Measurements from ENCODE around the gene TSPAN18.

Gene TSPAN18, protein sequence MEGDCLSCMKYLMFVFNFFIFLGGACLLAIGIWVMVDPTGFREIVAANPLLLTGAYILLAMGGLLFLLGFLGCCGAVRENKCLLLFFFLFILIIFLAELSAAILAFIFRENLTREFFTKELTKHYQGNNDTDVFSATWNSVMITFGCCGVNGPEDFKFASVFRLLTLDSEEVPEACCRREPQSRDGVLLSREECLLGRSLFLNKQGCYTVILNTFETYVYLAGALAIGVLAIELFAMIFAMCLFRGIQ

DNA sequence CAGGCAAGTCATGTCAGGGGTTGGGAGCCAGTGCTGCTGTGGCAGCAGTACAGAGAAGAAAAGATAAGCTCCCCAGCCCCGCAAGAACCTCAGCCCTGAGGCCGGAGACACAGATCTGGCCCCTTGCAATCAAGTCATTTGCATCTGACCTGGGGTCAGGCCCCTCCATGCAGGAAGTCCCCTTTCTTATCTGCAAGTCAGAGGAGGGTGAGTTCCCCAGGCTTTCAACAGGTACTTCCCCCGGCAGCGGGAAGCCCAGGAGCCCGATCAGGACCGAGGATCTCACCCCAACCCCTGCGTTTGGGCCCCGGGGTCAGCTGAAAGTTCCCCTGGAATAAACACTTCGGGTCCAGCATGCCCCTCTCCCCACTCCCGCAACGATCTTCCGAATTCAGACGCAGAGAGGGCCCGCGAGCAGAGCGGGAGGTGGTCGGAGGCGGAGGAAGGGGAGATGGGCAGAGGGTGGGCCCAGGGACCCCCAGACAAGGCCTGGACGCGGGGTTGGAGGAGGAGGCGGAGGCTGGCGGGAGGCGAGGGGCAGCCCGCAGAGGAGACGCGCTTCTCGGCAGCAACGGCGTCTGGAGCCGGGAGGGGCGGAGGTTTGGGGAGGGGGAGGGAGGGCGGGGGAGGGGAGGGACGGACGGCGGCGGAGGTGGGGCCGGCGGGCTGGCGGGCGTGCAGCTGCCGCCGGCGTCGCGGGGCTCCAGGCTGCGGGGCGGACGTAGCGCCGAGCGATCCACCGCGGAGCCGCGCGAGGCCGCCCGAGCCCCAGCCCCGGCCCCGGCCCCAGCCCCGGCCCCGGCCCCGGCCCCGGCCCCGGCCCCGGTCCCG, at the start of gene TSPAN18:
TSS of gene TSPAN18 (plus strand) at position 680 of the 831 bp plus-strand sequence. CDS start 179,455 bp downstream, outside the sequence.
- DNase-seq (ENCODE audit: low read depth in 2 of 2): peak in 1 of 2 donors; percentile 4

DNA sequence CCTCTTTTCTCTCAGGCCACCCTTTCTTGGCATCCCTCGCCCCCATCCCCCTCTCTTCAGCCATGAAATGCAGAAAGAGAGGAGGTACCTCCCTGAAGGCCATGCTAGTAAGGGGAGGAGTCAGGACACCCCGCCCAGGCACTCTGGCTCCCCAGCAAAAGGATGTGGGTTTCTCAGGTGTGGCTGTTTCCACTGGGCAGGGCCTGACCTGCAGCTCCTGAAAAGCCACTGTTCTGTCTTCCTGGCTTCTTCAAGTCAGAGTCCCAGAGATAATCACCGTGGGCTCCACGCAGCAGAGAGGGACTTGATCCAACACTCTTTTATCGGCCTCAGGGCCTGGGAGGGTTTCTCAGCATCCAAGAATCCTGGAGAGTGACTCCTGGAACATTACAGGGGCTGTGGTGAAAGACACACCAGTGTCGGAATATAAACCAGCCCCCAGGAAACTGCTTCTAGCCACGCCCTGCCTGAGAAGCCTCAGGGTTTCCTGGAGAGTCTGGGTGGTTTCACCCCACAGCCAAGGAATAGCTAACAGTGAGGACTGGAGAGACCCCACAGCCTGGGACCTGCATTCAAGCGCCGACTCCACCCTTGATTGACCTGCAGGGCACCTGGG, 45.7 kb upstream of the TSPAN18 start:
- DNase-seq (ENCODE audit: low read depth in 2 of 2): no peak

DNA sequence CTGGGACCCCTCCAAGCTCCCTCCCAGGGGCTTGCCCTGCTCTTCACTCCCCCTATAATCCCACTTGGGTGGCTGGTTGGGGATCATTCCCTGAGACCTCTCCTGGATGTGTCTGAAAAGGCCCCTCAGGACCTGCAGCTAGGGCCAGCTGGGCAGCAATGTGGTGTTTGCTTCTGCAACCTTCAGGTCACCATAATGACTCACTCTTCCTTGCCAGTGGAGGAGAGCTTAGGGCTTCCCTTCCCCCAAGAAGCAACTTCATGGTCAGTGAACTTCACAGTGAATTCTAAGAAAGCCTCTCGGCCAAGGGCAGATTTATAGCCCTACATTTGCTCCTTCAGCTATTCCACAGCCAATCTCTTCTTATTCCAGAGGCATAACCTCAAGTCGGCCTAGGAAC, 45.1 kb upstream of the TSPAN18 start:
- no peak for DNase-seq (ENCODE audit: low read depth in 2 of 2)

DNA sequence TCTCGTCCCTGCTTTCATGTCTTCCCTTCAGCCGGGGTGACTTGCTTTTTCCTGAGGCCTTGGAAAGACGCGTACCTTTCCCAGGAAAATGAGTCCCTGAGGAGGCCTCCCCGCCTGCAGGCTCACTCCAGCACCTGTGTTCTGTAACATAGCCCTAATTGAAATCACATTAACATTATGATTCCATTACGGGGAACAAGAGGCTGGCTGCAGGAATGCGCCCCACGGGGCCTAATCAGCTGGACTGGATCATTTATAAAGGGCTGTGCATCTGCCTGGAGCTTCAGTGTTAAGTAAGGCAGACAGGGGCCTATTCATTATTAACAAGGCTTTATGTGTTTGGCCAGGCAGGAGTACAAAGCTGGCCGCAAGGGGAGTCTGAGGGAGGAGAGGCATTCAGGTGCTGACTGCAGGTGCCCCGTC, 41.9 kb upstream of the TSPAN18 start:
- no peak for DNase-seq (ENCODE audit: low read depth in 2 of 2)

DNA sequence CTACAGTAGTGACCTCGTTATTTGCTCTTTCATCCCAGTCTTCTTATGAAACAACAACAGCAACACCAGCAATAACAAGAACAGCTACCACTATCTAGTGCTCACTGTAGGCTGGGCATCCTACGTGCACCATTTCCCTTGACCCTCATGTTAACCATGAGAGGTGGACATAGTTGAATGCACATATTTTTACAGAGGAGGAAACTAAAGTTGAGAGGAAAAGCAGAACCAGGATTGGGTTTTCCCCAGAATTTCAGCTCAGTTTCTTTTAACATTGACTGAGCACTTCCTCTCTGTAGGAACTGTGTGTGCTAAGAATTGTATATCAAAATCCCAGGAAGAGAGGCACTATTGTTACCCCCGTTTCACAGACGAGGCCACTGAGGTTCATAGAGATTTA, 39.4 kb upstream of the TSPAN18 start:
- no peak for DNase-seq (ENCODE audit: low read depth in 2 of 2)

DNA sequence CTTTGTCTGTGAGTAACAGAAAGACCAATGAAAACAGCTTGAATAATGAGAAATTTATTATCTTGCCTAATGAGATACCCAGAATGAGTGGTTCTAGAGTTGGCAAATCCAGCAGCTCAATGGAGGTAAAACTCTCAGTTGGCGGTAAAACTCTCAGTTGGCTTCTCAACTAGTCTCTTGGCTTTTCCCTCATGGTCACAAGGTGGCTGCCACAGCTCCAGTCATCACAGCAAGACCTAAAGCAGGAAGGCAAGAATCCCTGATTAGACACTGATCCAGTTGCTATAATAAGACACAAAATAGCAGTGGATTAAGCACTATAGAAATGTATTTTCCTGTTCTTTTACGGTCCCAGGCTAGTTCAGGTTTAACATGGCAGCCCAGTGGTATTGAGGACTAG, 37.5 kb upstream of the TSPAN18 start:
- DNase-seq (ENCODE audit: low read depth in 2 of 2): no peak

DNA sequence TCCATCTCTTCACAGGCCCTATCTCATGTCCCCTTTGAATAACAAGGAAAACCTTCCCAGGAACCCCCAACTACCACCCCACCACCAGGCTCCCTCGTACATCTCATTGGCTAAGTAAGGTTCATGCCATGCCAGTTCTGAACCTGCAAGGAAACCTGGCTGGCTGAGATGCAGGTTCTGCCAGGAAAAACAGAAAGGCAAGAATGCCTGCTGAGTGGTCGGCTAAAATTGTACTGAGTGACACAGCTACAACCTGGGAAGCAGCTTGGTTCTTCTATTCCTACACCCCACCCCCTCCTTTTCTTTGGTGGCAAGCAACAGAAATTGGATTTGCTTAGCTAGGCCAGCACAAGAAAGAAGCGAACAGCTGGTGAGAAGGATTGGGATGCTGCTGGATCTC, 36.1 kb upstream of the TSPAN18 start:
- no peak for DNase-seq (ENCODE audit: low read depth in 2 of 2)

DNA sequence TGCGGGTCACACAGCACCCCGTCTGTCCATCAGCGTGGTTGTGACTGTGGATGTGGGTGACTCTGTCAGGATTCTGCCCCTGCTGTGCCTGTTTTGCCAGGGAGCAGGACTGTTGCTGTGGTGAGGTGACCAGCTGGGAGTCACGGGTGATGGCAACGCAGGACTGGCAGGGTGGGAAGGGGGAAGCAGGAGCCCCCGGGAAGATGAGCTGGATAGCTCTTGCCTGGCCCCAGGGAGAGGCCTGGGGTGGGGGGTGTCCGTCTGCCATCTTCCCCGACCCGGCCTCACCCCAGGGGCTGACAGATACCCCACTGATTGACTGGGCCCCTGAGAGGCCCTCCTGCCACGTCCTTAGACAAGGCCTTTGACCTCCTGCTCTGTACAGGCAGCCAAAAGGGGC, 34.3 kb upstream of the TSPAN18 start:
- no peak for DNase-seq (ENCODE audit: low read depth in 2 of 2)

DNA sequence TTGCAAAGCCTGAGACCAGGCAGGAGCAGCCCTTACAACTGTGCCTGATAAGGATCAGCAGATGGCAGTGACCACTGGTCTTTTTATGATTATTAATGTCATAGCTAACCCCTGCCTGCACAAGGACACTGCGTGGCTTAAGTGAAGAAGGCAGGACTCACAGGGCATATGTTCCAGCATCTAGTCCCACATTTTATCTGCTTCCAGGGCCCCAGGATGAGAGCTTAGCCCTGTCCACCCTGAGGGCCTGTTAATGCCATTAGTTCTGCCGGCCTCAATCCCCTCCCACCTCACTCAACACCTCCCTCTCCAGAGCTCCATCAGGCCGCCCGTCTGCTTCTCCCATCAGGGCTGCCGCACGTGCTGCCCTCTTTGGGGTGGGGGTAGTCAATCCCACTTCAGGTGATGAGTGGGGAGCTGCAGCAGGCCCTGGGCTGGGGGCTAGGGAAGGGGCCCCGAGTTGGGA, 33.1 kb upstream of the TSPAN18 start:
- DNase-seq (ENCODE audit: low read depth in 2 of 2): no peak

DNA sequence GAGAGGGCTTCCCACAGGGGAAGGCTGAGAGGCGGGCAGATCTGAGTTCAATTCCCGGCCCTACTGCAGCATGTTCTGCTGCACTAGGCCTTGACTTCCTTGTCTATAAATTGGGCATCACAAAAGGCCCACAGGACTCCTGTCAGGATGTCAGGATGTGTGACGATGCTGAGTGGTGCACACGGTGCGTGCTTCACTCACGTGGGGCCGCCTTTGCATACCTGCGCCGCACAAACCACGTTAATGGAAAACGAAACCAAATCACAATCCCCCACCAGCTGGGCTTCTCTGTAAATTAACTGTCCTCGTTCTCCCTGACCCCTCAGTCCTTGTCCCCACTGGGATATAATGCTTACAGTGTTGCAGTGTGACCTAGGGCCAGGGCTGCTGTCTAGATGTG, 32.3 kb upstream of the TSPAN18 start:
- no peak for DNase-seq (ENCODE audit: low read depth in 2 of 2)

DNA sequence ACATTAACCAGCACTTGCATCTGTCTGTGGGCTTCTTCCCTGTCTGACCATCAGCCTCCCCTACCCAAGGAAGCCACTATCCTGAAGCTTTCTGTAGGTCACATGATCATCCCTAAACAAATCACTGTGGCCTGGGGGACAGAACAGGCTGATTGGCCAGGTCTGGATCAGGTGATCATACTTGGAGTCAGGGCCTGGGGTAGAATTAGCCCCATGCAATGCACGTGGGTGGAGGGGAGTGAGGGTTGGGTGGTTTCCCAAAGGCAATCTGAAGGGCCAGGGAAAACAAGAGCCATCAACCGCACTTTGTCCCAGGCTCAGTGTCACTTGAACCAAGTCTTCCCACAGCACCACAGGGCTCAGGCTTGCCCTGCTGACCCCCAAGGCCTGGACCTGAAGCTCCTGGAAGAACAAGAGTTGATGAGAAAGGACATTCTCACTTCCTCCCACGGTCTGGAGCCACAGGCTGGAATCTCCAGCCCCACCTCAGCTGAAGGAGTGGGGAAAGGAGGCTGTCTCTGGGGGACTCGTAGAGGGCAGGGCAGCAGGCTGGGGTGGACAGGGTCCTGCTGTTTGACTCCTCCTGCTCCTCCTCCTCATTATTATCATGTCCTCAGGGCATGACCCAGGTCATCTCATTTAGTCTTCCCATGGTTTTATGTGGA, 31.5 kb upstream of the TSPAN18 start:
- no peak for DNase-seq (ENCODE audit: low read depth in 2 of 2)

DNA sequence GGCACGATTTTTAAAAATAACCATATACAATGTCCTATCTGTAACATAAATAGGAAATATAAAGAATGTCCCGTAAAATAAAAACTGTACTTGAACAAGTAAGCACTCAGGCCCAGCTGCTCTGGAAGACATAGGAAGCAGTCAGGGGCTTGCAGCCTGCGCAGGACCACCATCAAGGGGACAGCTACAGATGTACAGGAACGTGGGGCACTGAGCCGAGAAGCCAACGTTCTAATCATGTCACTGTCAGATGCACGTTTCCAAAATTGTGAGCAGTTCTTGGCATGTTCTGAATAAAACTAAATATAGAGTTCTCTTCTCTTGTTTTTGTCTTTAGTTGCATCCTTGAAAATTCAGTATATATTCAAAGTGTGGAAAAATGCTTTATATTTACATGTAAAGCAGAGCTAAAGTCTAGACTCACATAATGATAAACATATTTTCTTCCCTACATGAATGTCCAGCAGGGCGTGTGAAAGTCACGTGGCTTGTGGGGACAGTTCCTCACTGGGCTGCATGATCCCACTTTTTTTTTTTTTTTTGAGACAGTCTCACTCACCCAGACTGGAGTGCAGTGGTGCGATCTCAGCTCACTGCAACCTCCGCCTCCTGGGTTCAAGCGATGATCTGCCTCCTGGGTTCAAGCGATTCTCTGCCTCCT, 28.4 kb upstream of the TSPAN18 start:
- no peak for DNase-seq (ENCODE audit: low read depth in 2 of 2)

DNA sequence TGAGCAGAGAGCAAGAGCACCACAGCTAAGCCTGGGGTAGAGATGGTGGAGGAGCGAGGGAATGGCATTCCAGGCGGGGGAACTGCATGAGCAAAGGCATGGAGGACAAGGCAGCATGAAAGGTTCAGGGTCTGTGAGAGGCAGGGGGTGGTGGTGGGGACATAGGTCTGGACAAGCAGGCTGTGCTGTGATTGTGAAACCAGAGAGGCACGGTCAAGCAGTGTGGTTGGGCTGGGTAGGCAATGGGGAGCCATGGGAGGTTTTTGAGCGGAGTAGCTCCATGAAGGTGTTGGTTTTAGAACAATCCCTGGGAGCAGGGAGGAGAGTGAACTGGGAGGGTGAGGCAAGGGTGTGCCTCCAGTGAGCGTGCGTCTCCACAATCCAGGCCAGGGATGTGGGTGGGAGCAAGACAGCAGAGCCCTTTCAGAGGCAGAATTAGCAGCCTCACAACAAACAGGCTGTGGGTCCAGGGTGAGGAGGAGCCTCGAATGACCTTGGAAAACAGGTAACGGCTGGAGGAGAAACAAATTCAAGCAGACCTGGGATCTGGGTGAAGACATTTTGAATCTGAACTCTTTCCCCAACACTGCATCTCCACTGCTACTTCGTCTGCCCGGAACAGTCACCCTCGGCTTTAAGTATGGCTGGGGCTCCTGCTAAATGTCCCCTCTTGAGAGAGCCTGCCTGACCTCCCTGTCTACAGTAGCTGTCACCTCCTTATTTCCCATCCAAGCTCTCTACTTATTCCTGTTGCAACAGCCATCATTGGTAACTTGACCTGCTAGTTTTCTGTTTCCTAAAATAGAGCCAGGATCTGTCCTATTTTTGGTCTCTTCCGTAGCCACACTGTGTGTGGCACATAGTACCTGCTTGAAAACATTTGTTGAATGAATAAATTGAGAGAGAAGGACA, 27.0 kb upstream of the TSPAN18 start:
- no peak for DNase-seq (ENCODE audit: low read depth in 2 of 2)

DNA sequence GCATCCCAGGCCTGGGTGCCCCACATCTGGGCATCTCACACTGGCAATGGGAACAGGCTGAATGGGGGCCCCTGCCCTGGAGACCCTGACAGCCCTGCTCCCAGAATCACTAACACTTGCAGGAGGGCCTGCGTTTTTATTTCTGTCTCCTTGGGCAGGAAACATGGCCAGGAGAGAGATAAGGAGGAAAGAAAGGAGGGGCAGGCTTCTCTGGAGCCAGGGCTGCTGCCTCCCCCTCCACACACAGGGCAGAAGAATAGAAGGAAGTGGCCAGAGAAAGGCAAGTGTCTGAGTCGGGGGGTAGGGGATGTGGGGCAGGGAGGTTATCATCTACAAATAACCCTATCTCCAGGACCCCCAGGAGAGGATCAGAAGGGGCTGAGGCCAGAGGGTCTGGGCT, 25.5 kb upstream of the TSPAN18 start:
- DNase-seq (ENCODE audit: low read depth in 2 of 2): no peak

DNA sequence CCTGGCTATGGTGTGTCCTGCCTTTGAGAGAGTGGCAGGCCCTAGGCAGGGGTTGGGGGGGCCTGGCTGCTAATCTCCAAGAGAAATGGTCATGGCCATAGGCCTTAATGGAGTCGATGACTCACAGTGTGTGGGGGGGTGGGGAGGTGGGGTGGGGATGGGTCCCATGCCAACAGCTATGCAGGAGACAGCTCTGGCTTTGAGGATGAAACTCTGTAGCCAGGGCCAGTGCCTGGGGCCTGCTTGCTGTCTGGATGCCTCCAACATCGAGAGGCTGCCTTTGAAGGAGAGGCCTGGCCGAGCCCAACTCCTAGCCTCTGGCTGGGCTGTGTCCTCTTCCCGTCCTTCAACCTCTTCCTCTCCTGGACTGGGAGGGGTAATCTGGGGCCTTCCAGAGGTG, 23.9 kb upstream of the TSPAN18 start:
- DNase-seq (ENCODE audit: low read depth in 2 of 2): no peak

DNA sequence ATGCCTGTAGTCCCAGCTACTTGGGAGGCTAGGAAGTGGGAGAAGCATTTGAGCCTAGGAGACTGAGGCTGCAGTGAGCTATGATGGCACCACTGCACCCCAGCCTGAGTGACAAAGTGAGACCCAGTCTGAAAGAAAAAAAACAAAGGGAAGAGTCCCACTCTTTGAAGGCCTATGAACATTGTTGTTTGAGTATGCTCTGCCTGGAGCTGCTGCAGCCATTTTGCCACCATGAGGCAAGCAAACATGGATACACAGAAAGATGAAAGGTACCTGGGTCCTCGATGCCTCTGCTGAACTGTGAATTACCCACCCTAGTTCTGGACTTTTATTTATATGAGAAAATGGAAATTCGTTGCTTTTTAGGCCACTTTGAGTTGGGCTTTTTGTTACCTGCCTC, 19.7 kb upstream of the TSPAN18 start:
- no peak for DNase-seq (ENCODE audit: low read depth in 2 of 2)

DNA sequence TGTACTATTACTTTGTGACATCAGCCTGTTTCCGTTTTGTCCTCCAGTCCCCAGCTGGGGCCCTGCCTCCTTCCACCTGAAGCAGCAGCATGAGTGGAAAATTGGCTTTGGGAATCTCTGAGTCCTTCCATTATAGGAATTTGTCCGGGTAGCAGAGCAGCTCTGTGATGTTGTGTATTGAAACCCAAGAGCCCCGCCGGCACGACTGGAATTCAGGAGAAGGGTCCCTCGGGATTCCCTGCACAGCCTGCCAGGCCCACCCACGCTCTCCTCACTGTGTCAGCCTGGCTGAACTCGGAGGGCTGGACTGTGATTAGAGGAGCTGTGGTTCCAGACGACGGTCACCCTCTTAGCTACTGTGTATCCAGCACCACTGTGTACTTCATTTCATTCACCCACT, 18.8 kb upstream of the TSPAN18 start:
- DNase-seq (ENCODE audit: low read depth in 2 of 2): no peak

DNA sequence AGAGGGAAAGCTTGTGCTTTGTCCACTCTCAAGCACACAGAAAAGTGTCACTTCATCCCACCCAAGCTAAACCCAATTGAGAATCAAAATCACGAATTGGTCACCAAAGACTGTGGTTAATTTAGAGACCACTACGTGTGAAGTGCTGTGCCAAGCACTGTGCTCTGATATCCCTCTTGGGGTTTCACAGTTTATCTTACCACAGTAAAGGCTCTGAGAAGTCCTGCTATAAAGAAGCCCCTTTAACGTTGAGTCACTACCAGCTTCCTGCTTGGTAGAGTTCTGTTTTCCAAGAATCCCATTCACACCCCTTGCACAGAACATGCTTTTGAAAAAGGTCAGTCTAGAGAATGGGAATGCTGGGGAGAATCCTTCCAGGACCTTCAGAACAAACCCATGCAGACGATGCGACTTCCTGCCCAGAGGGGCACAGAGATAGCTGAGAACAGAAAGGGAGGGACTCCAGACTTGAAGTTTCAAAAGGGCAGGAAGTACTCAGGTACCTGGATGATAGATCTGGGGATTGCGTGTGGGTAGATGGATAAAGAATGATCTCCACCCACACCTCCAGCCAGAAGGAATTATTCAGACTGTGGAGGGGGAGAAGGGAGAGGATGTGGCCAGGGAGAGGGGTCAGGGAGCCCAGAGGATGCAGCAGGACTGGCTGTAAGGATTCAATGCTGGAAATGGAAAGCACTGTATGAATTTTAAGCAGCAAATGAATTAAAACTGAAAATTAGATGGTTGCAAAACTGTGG, 18.1 kb upstream of the TSPAN18 start:
- DNase-seq (ENCODE audit: low read depth in 2 of 2): no peak

DNA sequence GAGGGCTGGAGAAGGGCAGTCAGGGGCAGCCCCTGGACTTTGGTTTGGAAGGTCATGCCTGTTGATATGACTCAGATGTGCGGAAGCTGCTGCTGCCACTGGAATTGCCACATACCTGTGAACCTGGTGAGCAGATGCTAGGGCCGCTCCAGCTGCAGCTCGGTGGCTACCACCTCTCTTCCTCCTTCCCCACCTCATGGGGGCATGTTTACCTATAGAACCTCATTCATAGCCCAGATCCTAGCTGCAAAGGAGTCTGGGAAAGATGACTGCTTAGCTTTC, 17.5 kb upstream of the TSPAN18 start:
- no peak for DNase-seq (ENCODE audit: low read depth in 2 of 2)

DNA sequence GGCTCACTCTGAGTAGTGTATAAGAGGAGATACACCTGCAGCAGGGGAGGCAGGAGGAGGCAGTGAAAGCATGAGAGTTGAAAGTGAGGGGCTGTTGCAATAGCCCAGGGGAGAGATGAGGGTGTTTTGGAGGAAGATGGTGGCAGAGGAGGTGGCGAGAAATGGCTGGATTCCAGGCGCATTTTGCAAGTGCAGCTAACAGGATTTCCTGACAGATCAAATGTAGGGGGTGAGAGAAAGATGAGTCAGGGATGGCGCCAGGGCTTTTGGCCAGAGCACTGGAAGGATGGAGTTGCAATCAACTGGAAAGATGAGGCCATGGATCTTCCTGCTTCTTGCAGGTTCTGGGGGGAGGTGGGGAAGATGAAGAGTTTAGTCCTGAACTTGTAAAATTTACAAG, 16.8 kb upstream of the TSPAN18 start:
- no peak for DNase-seq (ENCODE audit: low read depth in 2 of 2)
